CD14-positive monocyte (primary cell): Measurements from ENCODE around the gene FIGN. TPM values are rescaled to one million over a fixed set of nuclear protein-coding genes. Genes with fewer than 3 reads are reported as not detected.

ENCODE experiments used
- DNase-seq, 3 donors: peaks; one replicate each; pipeline ENCODE4 v3.0.0-alpha.2; 2011 to 2022
- H2AFZ ChIP-seq: 2 replicates; pipeline ENCODE4 v1.6.0; 2012; ENCODE audit warnings: mild to moderate bottlenecking, low read depth, low read length, inconsistent platforms; ENCODE audit not compliant: insufficient read depth, poor library complexity, severe bottlenecking
- H3K27ac ChIP-seq, 2 donors: 1 replicate in 1 of 2; 2 replicates in 1 of 2; pipeline ENCODE4 v1.5.1; 2012 to 2013; ENCODE audit warnings: low read length in 2 of 2, control low read depth in 1 of 2, inconsistent platforms in 1 of 2, low read depth in 1 of 2, mild to moderate bottlenecking in 1 of 2
- H3K27me3 ChIP-seq, 2 donors: one replicate each; pipeline versions ENCODE4 v1.6.0 to v1.6.1; 2011 to 2013; ENCODE audit warnings: low read length in 2 of 2; ENCODE audit not compliant: control insufficient read depth in 2 of 2, insufficient read depth in 2 of 2
- H3K36me3 ChIP-seq, 2 donors: replicated peaks in 1 of 2; 1 replicate in 1 of 2; 2 replicates in 1 of 2; pipeline versions ENCODE4 v1.5.1 to v1.6.1; 2012 to 2013; ENCODE audit warnings: low read length in 2 of 2, control low read depth in 1 of 2, inconsistent platforms in 1 of 2, mild to moderate bottlenecking in 1 of 2; ENCODE audit not compliant: insufficient read depth in 2 of 2, control insufficient read depth in 1 of 2
- H3K4me1 ChIP-seq, 2 donors: 1 replicate in 1 of 2; 2 replicates in 1 of 2; pipeline versions ENCODE4 v1.5.1 to v1.6.1; 2012 to 2013; ENCODE audit warnings: low read length in 2 of 2, control low read depth in 1 of 2, inconsistent platforms in 1 of 2, mild to moderate bottlenecking in 1 of 2, moderate library complexity in 1 of 2; ENCODE audit not compliant: insufficient read depth in 2 of 2, control insufficient read depth in 1 of 2
- H3K4me2 ChIP-seq: replicated peaks from 2 replicates; pipeline ENCODE3; 2012; ENCODE audit warnings: low read length, moderate library complexity, mild to moderate bottlenecking; ENCODE audit not compliant: poor library complexity, severe bottlenecking; ENCODE audit errors: extremely low read depth
- H3K4me3 ChIP-seq, 3 experiments: fragments of 200-600 bp in 1 of 3; sonication (generic) in 1 of 3; replicated peaks in 1 of 3; 1 replicate in 2 of 3; 2 replicates in 1 of 3; pipeline ENCODE4 v1.5.1; 2011 to 2013; ENCODE audit warnings: low read length in 3 of 3, mild to moderate bottlenecking in 3 of 3, control low read depth in 2 of 3, low read depth in 2 of 3, inconsistent platforms in 1 of 3, moderate library complexity in 1 of 3
- H3K79me2 ChIP-seq: 2 replicates; pipeline ENCODE4 v1.6.0; 2012; ENCODE audit warnings: mild to moderate bottlenecking, control low read depth, inconsistent platforms, low read length, moderate library complexity; ENCODE audit not compliant: insufficient read depth
- H3K9ac ChIP-seq: 2 replicates; pipeline ENCODE4 v1.6.0; 2017; ENCODE audit warnings: low read length, mild to moderate bottlenecking; ENCODE audit not compliant: insufficient read depth, poor library complexity, severe bottlenecking
- H3K9me3 ChIP-seq, 2 donors: replicated peaks in 1 of 2; 1 replicate in 1 of 2; 2 replicates in 1 of 2; pipeline versions ENCODE4 v1.5.1 to v1.6.1; 2012 to 2013; ENCODE audit warnings: low read length in 2 of 2, control low read depth in 1 of 2; ENCODE audit not compliant: control insufficient read depth in 1 of 2, insufficient read depth in 1 of 2
- H4K20me1 ChIP-seq: 2 replicates; pipeline ENCODE4 v1.6.0; 2012; ENCODE audit warnings: mild to moderate bottlenecking, low read length, control low read depth, moderate library complexity; ENCODE audit not compliant: insufficient read depth
- H3K27ac Mint-ChIP-seq, 7 donors: one replicate each; pipeline ENCODE4 v1.8.0; 2020; ENCODE audit warnings: mild to moderate bottlenecking in 7 of 7, mixed read lengths in 7 of 7, moderate library complexity in 6 of 7, inconsistent platforms in 2 of 7
- H3K27me3 Mint-ChIP-seq, 3 donors: one replicate each; pipeline ENCODE4 v1.8.0; 2021 to 2022; ENCODE audit warnings: low read depth in 3 of 3, mild to moderate bottlenecking in 3 of 3, mixed read lengths in 3 of 3, moderate library complexity in 3 of 3, inconsistent platforms in 1 of 3
- H3K36me3 Mint-ChIP-seq, 2 donors: one replicate each; pipeline ENCODE4 v1.8.0; 2020; ENCODE audit warnings: mixed read lengths in 2 of 2, inconsistent platforms in 1 of 2, mild to moderate bottlenecking in 1 of 2
- H3K4me1 Mint-ChIP-seq: one replicate; pipeline ENCODE4 v1.8.0; 2020; ENCODE audit warnings: mild to moderate bottlenecking, mixed read lengths
- H3K4me3 Mint-ChIP-seq, 2 donors: one replicate each; pipeline ENCODE4 v1.8.0; 2020; ENCODE audit warnings: mild to moderate bottlenecking in 2 of 2, mixed read lengths in 2 of 2, moderate library complexity in 1 of 2
- H3K9me3 Mint-ChIP-seq, 7 donors: one replicate each; pipeline ENCODE4 v1.8.0; 2020 to 2022; ENCODE audit warnings: mixed read lengths in 7 of 7, mild to moderate bottlenecking in 6 of 7, moderate library complexity in 6 of 7, inconsistent platforms in 2 of 7
- WGBS: methylation state at CpG from one replicate; pipeline ENCODE4 v1.1.5; 2013; ENCODE audit warnings: missing lambda C conversion rate; ENCODE audit not compliant: insufficient coverage; 5-methylcytosine and 5-hydroxymethylcytosine counted together
- intact Hi-C, 2 donors: fragments of 100-400 bp; cut with micrococcal nuclease; formaldehyde crosslinking; loops; one replicate each; pipeline versions ENCODE4 v1.15.0 to v1.15.1; 2023
- polyA plus RNA-seq, 3 donors: library from polyadenylated mRNA; depleted of rRNA in 1 of 3; unstranded in 2 of 3; stranded (reverse) in 1 of 3; fragments of 300-500 nt in 2 of 3; fragments of >200 nt in 1 of 3; fragmentation: Illumina TruSeq in 2 of 3; gene quantifications; 1 replicate in 2 of 3; 2 replicates in 1 of 3; pipeline ENCODE4 v1.2.3, GENCODE V29; 2012 to 2021
- TF ChIP-seq, protein P1 (sequence below): fragments of 200-600 bp; IDR thresholded peaks from one replicate; pipeline ENCODE4 v1.8.0; 2022; ENCODE audit warnings: antibody characterized with exemption, mild to moderate bottlenecking

The FIGN gene
- polyA plus RNA-seq, 3 donors = not detected

DNA sequence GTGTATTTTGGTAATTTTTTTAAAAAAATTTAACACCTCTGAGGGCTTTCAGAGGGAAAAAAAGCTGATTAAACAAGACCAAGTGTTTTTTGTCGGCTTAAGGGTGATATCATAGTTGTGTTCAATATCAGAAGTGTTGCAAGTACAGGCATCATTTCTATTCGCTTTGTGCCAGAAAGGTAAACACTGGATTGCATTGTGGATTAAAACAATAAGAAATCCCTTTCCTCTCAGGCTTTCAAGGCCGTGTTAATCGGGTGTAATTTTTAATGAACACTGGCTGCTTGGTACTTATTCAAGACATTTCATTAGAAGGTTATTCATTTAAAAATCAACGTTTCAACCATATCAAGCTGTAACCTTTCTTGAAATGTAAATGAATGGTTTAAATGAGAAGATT is 18.3 kb downstream of the FIGN start:
- Histone ChIP-seq H3K4me2 (no peak overlapping the region), H3K9me3 (no peaks in the 10 kb centered on the region), H3K79me2 (no peaks in the 10 kb centered on the region), H3K27ac (no peak overlapping the region), H3K27me3 (no peaks in the 10 kb centered on the region), H2AFZ (no peak overlapping the region), H3K4me3 (no peak overlapping the region), H3K4me1 (no peaks in the 10 kb centered on the region), H3K9ac (no peak overlapping the region), H4K20me1 (no peaks in the 10 kb centered on the region), H3K36me3 (no peaks in the 10 kb centered on the region)
- intact Hi-C loops = no loop called here
- TF ChIP-seq, protein P1, sequence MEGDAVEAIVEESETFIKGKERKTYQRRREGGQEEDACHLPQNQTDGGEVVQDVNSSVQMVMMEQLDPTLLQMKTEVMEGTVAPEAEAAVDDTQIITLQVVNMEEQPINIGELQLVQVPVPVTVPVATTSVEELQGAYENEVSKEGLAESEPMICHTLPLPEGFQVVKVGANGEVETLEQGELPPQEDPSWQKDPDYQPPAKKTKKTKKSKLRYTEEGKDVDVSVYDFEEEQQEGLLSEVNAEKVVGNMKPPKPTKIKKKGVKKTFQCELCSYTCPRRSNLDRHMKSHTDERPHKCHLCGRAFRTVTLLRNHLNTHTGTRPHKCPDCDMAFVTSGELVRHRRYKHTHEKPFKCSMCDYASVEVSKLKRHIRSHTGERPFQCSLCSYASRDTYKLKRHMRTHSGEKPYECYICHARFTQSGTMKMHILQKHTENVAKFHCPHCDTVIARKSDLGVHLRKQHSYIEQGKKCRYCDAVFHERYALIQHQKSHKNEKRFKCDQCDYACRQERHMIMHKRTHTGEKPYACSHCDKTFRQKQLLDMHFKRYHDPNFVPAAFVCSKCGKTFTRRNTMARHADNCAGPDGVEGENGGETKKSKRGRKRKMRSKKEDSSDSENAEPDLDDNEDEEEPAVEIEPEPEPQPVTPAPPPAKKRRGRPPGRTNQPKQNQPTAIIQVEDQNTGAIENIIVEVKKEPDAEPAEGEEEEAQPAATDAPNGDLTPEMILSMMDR = no peak
- WGBS = no CpG with 5 or more reads among the region's 5 CpGs
- H3K4me1 Mint-ChIP-seq = no peaks in the 10 kb centered on the region
- H3K36me3 Mint-ChIP-seq = no peaks in the 10 kb centered on the region
- no peaks in the 10 kb centered on the region for H3K27me3 Mint-ChIP-seq
- peaks cover 0 to 1% (median 0%) of the 10 kb centered on the region in 7 donors for H3K9me3 Mint-ChIP-seq
- no peak overlapping the region for H3K27ac Mint-ChIP-seq
- DNase-seq = no peak
- no peak overlapping the region for H3K4me3 Mint-ChIP-seq

DNA sequence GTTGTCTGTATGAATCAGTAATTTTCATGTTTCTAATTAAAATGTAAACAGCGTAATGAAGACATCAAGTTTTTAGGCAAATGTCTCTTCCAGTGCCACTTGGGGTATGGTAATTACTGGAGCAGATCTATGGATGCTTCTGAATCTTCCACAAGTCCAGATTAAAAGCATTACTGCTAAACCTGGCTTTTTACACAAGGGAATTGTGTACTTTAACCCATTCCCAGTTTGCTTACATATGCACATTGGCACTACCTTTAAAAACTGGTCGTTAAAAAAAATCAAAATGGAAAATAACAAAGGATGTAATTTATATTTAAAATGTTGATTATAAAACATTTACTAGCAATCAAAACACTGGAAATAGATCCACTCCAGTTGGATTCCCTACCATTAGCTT is 19.7 kb downstream of the FIGN start:
- DNase-seq = no peak
- no peak overlapping the region for H3K4me3 ChIP-seq
- no peak overlapping the region for H3K4me2 ChIP-seq
- no peaks in the 10 kb centered on the region for H3K79me2 ChIP-seq
- Mint-ChIP-seq H3K27ac (no peak overlapping the region), H3K4me1 (no peaks in the 10 kb centered on the region), H3K9me3 (peaks cover 0 to 1% (median 0%) of the 10 kb centered on the region in 7 donors), H3K27me3 (no peaks in the 10 kb centered on the region), H3K36me3 (no peaks in the 10 kb centered on the region), H3K4me3 (no peak overlapping the region)
- no peaks in the 10 kb centered on the region for H3K9me3 ChIP-seq
- H4K20me1 ChIP-seq = no peaks in the 10 kb centered on the region
- TF ChIP-seq, protein P1 = no peak
- intact Hi-C loops = no loop called here
- H3K9ac ChIP-seq = no peak overlapping the region
- no peaks in the 10 kb centered on the region for H3K27me3 ChIP-seq
- H3K4me1 ChIP-seq = no peaks in the 10 kb centered on the region
- no peaks in the 10 kb centered on the region for H3K36me3 ChIP-seq
- 60% methylated on average over 1 of the region's 2 CpGs for WGBS
- H3K27ac ChIP-seq = no peak overlapping the region
- no peak overlapping the region for H2AFZ ChIP-seq
